ENCODE results near the gene SLC7A8. TPM values are rescaled to one million over a fixed set of nuclear protein-coding genes. Genes with fewer than 3 reads are reported as not detected.

The SLC7A8 gene
- total and polyA plus RNA-seq, 10 of the 15 experiments (the other 5 are each of a cell fraction or from before 2014, with no cell fraction given): 0.06 to 0.28 (median 0.21) TPM; not detected in 7

- ATAC-seq (peak; percentile 75), DNase-seq (ENCODE audit: low read depth, low spot score) (peak; percentile 65), FAIRE-seq (no peak)
- peaks cover 58% of the 10 kb centered on the region for H3K79me2 ChIP-seq (ENCODE audit: control insufficient read depth, insufficient read depth, low read length)
- H3K4me2 ChIP-seq (ENCODE audit: control insufficient read depth, insufficient read depth): peak within 1 kb of the TSS; percentile 88
- ChIA-PET RAD21 (ENCODE audit: unreplicated experiment) (interaction anchor here (0.7 to 2.5 kb wide), 13 partner anchors 12 to 618 kb away, joined by 3 to 23 read pairs (median 6); partner anchors contain the start of genes HOMEZ, PABPN1, PPP1R3E and RBM23), SMC1A (ENCODE audit: uncharacterized antibody, unreplicated experiment) (interaction anchor here (0.5 to 3.0 kb wide), 21 partner anchors 9 to 1638 kb away, joined by 3 to 15 read pairs (median 4); partner anchors contain the start of genes CIROP, PPP1R3E, PRMT5 and SLC7A8), CTCF (interaction anchor here (0.6 to 3.7 kb wide), 28 partner anchors 9 to 1020 kb away, joined by 3 to 65 read pairs (median 4); partner anchors contain the start of genes CDH24, CEBPE, PABPN1 and PRMT5), POLR2A (interaction anchor here (0.8 to 2.3 kb wide), 19 partner anchors 9 to 685 kb away, joined by 3 to 19 read pairs (median 5); partner anchors contain the start of genes CDH24, DAD1, HAUS4 and PABPN1)
- in situ Hi-C loops (cut with MboI): no loop called here
- no peaks in the 10 kb centered on the region for H3K9me3 ChIP-seq (replicated peaks; ENCODE audit: control insufficient read depth, insufficient read depth, low read length)
- H3K4me1 ChIP-seq (ENCODE audit: control insufficient read depth, insufficient read depth, low read length): peaks cover 3% of the 10 kb centered on the region; the same call in 1 of the 2 replicates
- H3K36me3 ChIP-seq (ENCODE audit: control insufficient read depth in 2 of 2, insufficient read depth in 2 of 2, low read length in 1 of 2): peaks cover 2 to 30% of the 10 kb centered on the region in 2 experiments
- H3K4me3 ChIP-seq: peak within 1 kb of the TSS; percentile 92
- BruUV-seq (replicated peaks): TSS peak; percentile 79
- peak within 1 kb of the TSS; percentile 91 for H3K9ac ChIP-seq (ENCODE audit: control insufficient read depth, insufficient read depth, low read length)
- peak within 1 kb of the TSS; percentile 99 for H3K27ac ChIP-seq (ENCODE audit: control insufficient read depth, insufficient read depth)
- intact Hi-C loops (cut with micrococcal nuclease; ENCODE audit: unreplicated experiment): no loop called here
- H2AFZ ChIP-seq (ENCODE audit: control insufficient read depth, low read depth, low read length): peak within 1 kb of the TSS; percentile 99
- WGBS (ENCODE audit: insufficient coverage, insufficient replicate concordance, low lambda C conversion rate, missing lambda C conversion rate): under 1% methylated on average over 55 of the region's 55 CpGs
- H3K27me3 ChIP-seq (replicated peaks in 1 of 2; ENCODE audit: control insufficient read depth in 2 of 2, insufficient read depth in 2 of 2, low read length in 1 of 2): no peaks in the 10 kb centered on the region
- 0 out of 2 replicates have a peak, but pooled peaks cover 7% of the 10 kb centered on the region for H4K20me1 ChIP-seq (ENCODE audit: control insufficient read depth, insufficient read depth)
- TF ChIP-seq E2F4 (IDR thresholded peaks at IDR 0.05; ENCODE audit: low read depth, low read length): peak; percentile 48; the same call in 1 of the 2 replicates
- peak; percentile 24; the same call in 1 of the 2 replicates for TF ChIP-seq SMAD5 (IDR thresholded peaks at IDR 0.05; ENCODE audit: low read depth)
- no peak for TF ChIP-seq ZNF217 (IDR thresholded peaks at IDR 0.05)
- TF ChIP-seq HCFC1 (IDR thresholded peaks at IDR 0.05; ENCODE audit: low read length): 0 out of 2 replicates have a peak, but pooled peaks have one; percentile 8
- peak; percentile 17; the same call in 1 of the 3 replicates for TF ChIP-seq POU2F2 (IDR thresholded peaks at IDR 0.05; ENCODE audit: borderline replicate concordance, low read depth, low read length)
- no peak for TF ChIP-seq CEBPZ (IDR thresholded peaks at IDR 0.05; ENCODE audit: low read depth, low read length)
- TF ChIP-seq GATAD2B (conservative IDR thresholded peaks at IDR 0.05; ENCODE audit: low read depth): peak; percentile 62; the same call in 1 of the 2 replicates
- no peak for TF ChIP-seq NR2C1 (IDR thresholded peaks at IDR 0.05)
- 0 out of 2 replicates have a peak, but pooled peaks have one; percentile 8 for TF ChIP-seq RELB (IDR thresholded peaks at IDR 0.05; ENCODE audit: low read depth)
- peak; percentile 11 for TF ChIP-seq MEF2B (IDR thresholded peaks at IDR 0.05; ENCODE audit: partially characterized antibody, poor library complexity, severe bottlenecking)
- 0 out of 2 replicates have a peak, but pooled peaks have one; percentile 57 for TF ChIP-seq SMARCA5 (IDR thresholded peaks at IDR 0.05)
- peak; percentile 90 for TF ChIP-seq POLR2AphosphoS5 (IDR thresholded peaks at IDR 0.05; ENCODE audit: low read length)
- no peak for TF ChIP-seq ZZZ3 (IDR thresholded peaks at IDR 0.05; ENCODE audit: control insufficient read depth, insufficient read length, low read depth)
- TF ChIP-seq RB1 (IDR thresholded peaks at IDR 0.05; ENCODE audit: borderline replicate concordance): peak; percentile 88; the same call in 1 of the 2 replicates
- peak; percentile 59; the same call in 1 of the 2 replicates for TF ChIP-seq RUNX3 (IDR thresholded peaks at IDR 0.05; ENCODE audit: low read length)
- TF ChIP-seq GABPA (IDR thresholded peaks at IDR 0.05; ENCODE audit: low read depth): no peak
- peak in 1 of 2 experiments; percentile 23; a peak in 1 of 3 replicates for TF ChIP-seq EGR1 (IDR thresholded peaks at IDR 0.05; ENCODE audit: borderline replicate concordance in 1 of 2, low read depth in 2 of 2, low read length in 2 of 2)
These were observed 88.7 kb downstream of the SLC7A8 start, which contains the start of gene ACIN1 for GRCh38 chr14:23094666-23095195. TSS of gene ACIN1 (minus strand) at chr14:23095136. CDS start at chr14:23095112, 24 bp downstream.

Data from GM12878 (cell line).